GM12878 (cell line): ENCODE data around the gene KIAA0319L. TPM values are rescaled to one million over a fixed set of nuclear protein-coding genes. Genes with fewer than 3 reads are reported as not detected.

Source experiments
- BACH1 ChIP-seq: fragments of 450-650 bp; IDR thresholded peaks from 2 replicates; pipeline ENCODE4 v1.6.1; 2017; ENCODE audit warnings: mild to moderate bottlenecking, borderline replicate concordance
- BCL11A ChIP-seq: IDR thresholded peaks from 2 replicates; pipeline ENCODE4 v1.6.1; 2011; ENCODE audit warnings: low read depth, low read length
- BHLHE40 ChIP-seq, 2 experiments: fragments of 450-650 bp in 1 of 2; IDR thresholded peaks; 2 replicates each; pipeline ENCODE4 v1.6.1; 2011 to 2017; ENCODE audit warnings: low read depth in 2 of 2, borderline replicate concordance in 1 of 2, improper control_type of control experiment in 1 of 2, low read length in 1 of 2, mild to moderate bottlenecking in 1 of 2
- CREB1 ChIP-seq: IDR thresholded peaks from 2 replicates; pipeline ENCODE4 v1.6.1; 2012; ENCODE audit warnings: low read depth, mild to moderate bottlenecking, inconsistent platforms
- CREM ChIP-seq: IDR thresholded peaks from 2 replicates; pipeline ENCODE4 v1.6.1; 2014; ENCODE audit warnings: antibody characterized with exemption, low read depth
- FOXK2 ChIP-seq: fragments of 450-650 bp; IDR thresholded peaks from 2 replicates; pipeline ENCODE4 v1.6.1; 2017; ENCODE audit warnings: mild to moderate bottlenecking, moderate library complexity
- HDAC2 ChIP-seq: fragments of 200-600 bp; sonication (generic); IDR thresholded peaks from 2 replicates; pipeline ENCODE4 v1.6.1; 2017
- HDGF ChIP-seq: fragments of 450-650 bp; IDR thresholded peaks from 2 replicates; pipeline ENCODE4 v1.6.1; 2016; ENCODE audit warnings: antibody characterized with exemption
- NFYB ChIP-seq: IDR thresholded peaks from 2 replicates; pipeline ENCODE4 v1.6.1; 2011; ENCODE audit warnings: low read depth, mild to moderate bottlenecking, low read length, improper control_type of control experiment, moderate library complexity; ENCODE audit not compliant: insufficient read depth
- SIN3A ChIP-seq: IDR thresholded peaks from 2 replicates; pipeline ENCODE4 v1.6.1; 2012; ENCODE audit warnings: low read depth, low read length, improper control_type of control experiment
- STAT3 ChIP-seq: IDR thresholded peaks from 2 replicates; pipeline ENCODE4 v1.6.1; 2011; ENCODE audit warnings: low read depth, low read length, improper control_type of control experiment
- SUPT20H ChIP-seq: IDR thresholded peaks from 2 replicates; pipeline ENCODE4 v1.6.1; 2011; ENCODE audit warnings: low read depth, mild to moderate bottlenecking, low read length, moderate library complexity, borderline replicate concordance; ENCODE audit not compliant: control insufficient read depth
- YBX1 ChIP-seq: fragments of 450-650 bp; IDR thresholded peaks from 2 replicates; pipeline ENCODE4 v1.6.1; 2016; ENCODE audit warnings: antibody characterized with exemption
- polyA plus RNA-seq, 11 experiments: library from polyadenylated mRNA; depleted of rRNA in 4 of 11; unstranded in 6 of 11; stranded (reverse) in 5 of 11; fragments of >200 nt; fragmentation: Nextera tagmentation in 4 of 11; fragmentation: Illumina TruSeq in 1 of 11; extraction: Ambion mirVana in 4 of 11; extraction: Trizol in 1 of 11; gene quantifications; 1 replicate in 1 of 11; 2 replicates in 10 of 11; pipeline versions ENCODE4 v1.2.1 to v1.2.3, GENCODE V29; 2011 to 2016; ENCODE audit warnings: inconsistent platforms in 2 of 11, missing spikeins in 2 of 11, low read depth in 1 of 11
- total RNA-seq, 4 experiments: library from RNA; depleted of rRNA in 3 of 4; stranded (reverse); fragments of >200 nt in 3 of 4; fragmentation: Illumina TruSeq in 1 of 4; extraction: Trizol in 1 of 4; gene quantifications; 2 replicates each; pipeline versions ENCODE4 v1.2.1 to v1.2.3, GENCODE V29; 2013 to 2021
- TF ChIP-seq, protein P1 (sequence below): fragments of 450-650 bp; IDR thresholded peaks from 2 replicates; pipeline ENCODE4 v1.6.1; 2018; ENCODE audit warnings: borderline replicate concordance, mild to moderate bottlenecking; ENCODE audit not compliant: partially characterized antibody
- TF ChIP-seq, protein P2 (sequence below): fragments of 450-650 bp; IDR thresholded peaks from 2 replicates; pipeline ENCODE4 v1.6.1; 2017; ENCODE audit warnings: borderline replicate concordance
- TF ChIP-seq, protein P3 (sequence below): fragments of 150-350 bp; IDR thresholded peaks from 2 replicates; pipeline ENCODE4 v1.6.1; 2016; ENCODE audit warnings: low read depth, low read length
- TF ChIP-seq, protein P4 (sequence below): fragments of 450-650 bp; formaldehyde crosslinking; IDR thresholded peaks from 2 replicates; pipeline ENCODE4 v1.5.0; 2022; ENCODE audit warnings: mild to moderate bottlenecking, missing genetic modification characterization

KIAA0319L gene
- total and polyA plus RNA-seq, 10 of the 15 experiments (the other 5 are each of a cell fraction or from before 2014, with no cell fraction given) = 2.6 to 57.8 (median 25.4) TPM

DNA sequence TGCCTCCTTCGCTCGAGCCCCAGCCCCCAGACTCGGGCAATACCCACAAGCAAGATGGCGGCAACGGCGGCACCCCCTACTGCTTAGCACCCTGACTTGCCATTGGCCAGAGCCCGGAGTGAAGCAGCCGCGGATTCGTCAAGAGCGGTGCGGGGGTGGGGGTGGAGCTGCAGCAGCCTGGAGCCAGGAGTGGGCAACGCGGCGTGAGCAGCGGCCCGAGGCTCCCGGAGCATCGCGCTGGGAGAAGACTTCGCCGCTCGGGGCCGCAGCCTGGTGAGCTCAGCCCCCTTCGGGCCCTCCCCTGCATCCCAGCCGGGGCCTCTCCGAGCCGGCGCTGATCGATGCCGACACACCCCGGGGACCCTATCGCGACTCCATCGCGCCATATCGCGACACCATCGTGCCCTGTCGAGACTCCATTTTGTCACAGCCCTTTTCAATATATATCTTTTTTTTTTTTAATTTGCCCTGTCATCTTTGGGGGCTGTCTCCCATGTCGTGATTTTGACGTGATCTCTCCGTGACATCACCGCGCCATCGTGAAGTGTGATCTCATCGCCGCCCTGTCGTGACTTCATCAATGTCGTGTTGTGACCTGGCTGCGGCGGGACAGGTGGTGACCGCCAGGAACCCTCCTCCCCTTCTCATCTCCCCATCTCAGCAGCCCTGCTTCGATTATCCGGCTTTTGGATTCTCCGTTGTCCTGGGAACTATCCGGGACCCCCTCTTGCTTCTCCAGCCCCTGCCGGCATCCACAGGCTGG lies 589 bp upstream of the KIAA0319L start, which contains the start of gene NCDN (continued):
- TF ChIP-seq CREB1 = peak; percentile 60
- no peak for TF ChIP-seq SUPT20H
- peak; percentile 100 for TF ChIP-seq BACH1
- no peak for TF ChIP-seq STAT3
- TF ChIP-seq, protein P1, sequence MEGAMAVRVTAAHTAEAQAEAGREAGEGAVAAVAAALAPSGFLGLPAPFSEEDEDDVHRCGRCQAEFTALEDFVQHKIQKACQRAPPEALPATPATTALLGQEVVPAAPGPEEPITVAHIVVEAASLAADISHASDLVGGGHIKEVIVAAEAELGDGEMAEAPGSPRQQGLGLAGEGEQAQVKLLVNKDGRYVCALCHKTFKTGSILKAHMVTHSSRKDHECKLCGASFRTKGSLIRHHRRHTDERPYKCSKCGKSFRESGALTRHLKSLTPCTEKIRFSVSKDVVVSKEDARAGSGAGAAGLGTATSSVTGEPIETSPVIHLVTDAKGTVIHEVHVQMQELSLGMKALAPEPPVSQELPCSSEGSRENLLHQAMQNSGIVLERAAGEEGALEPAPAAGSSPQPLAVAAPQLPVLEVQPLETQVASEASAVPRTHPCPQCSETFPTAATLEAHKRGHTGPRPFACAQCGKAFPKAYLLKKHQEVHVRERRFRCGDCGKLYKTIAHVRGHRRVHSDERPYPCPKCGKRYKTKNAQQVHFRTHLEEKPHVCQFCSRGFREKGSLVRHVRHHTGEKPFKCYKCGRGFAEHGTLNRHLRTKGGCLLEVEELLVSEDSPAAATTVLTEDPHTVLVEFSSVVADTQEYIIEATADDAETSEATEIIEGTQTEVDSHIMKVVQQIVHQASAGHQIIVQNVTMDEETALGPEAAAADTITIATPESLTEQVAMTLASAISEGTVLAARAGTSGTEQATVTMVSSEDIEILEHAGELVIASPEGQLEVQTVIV = no peak
- TF ChIP-seq, protein P2, sequence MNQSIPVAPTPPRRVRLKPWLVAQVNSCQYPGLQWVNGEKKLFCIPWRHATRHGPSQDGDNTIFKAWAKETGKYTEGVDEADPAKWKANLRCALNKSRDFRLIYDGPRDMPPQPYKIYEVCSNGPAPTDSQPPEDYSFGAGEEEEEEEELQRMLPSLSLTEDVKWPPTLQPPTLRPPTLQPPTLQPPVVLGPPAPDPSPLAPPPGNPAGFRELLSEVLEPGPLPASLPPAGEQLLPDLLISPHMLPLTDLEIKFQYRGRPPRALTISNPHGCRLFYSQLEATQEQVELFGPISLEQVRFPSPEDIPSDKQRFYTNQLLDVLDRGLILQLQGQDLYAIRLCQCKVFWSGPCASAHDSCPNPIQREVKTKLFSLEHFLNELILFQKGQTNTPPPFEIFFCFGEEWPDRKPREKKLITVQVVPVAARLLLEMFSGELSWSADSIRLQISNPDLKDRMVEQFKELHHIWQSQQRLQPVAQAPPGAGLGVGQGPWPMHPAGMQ = no peak
- TF ChIP-seq HDGF = no peak
- TF ChIP-seq NFYB = peak; percentile 91
- TF ChIP-seq BHLHE40 (IDR thresholded peaks at IDR 0.05; ENCODE audit: borderline replicate concordance in 1 of 2, low read depth in 2 of 2, low read length in 1 of 2) = peak in 1 of 2 experiments; percentile 73; a peak in 2 of 4 replicates
- no peak for TF ChIP-seq BCL11A
- 0 out of 2 replicates have a peak, but pooled peaks have one; percentile 44 for TF ChIP-seq YBX1
- 0 out of 2 replicates have a peak, but pooled peaks have one; percentile 62 for TF ChIP-seq SIN3A
- TF ChIP-seq HDAC2 = no peak
- TF ChIP-seq FOXK2 = no peak
- TF ChIP-seq, protein P3, sequence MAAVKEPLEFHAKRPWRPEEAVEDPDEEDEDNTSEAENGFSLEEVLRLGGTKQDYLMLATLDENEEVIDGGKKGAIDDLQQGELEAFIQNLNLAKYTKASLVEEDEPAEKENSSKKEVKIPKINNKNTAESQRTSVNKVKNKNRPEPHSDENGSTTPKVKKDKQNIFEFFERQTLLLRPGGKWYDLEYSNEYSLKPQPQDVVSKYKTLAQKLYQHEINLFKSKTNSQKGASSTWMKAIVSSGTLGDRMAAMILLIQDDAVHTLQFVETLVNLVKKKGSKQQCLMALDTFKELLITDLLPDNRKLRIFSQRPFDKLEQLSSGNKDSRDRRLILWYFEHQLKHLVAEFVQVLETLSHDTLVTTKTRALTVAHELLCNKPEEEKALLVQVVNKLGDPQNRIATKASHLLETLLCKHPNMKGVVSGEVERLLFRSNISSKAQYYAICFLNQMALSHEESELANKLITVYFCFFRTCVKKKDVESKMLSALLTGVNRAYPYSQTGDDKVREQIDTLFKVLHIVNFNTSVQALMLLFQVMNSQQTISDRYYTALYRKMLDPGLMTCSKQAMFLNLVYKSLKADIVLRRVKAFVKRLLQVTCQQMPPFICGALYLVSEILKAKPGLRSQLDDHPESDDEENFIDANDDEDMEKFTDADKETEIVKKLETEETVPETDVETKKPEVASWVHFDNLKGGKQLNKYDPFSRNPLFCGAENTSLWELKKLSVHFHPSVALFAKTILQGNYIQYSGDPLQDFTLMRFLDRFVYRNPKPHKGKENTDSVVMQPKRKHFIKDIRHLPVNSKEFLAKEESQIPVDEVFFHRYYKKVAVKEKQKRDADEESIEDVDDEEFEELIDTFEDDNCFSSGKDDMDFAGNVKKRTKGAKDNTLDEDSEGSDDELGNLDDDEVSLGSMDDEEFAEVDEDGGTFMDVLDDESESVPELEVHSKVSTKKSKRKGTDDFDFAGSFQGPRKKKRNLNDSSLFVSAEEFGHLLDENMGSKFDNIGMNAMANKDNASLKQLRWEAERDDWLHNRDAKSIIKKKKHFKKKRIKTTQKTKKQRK = no peak
- TF ChIP-seq, protein P4, sequence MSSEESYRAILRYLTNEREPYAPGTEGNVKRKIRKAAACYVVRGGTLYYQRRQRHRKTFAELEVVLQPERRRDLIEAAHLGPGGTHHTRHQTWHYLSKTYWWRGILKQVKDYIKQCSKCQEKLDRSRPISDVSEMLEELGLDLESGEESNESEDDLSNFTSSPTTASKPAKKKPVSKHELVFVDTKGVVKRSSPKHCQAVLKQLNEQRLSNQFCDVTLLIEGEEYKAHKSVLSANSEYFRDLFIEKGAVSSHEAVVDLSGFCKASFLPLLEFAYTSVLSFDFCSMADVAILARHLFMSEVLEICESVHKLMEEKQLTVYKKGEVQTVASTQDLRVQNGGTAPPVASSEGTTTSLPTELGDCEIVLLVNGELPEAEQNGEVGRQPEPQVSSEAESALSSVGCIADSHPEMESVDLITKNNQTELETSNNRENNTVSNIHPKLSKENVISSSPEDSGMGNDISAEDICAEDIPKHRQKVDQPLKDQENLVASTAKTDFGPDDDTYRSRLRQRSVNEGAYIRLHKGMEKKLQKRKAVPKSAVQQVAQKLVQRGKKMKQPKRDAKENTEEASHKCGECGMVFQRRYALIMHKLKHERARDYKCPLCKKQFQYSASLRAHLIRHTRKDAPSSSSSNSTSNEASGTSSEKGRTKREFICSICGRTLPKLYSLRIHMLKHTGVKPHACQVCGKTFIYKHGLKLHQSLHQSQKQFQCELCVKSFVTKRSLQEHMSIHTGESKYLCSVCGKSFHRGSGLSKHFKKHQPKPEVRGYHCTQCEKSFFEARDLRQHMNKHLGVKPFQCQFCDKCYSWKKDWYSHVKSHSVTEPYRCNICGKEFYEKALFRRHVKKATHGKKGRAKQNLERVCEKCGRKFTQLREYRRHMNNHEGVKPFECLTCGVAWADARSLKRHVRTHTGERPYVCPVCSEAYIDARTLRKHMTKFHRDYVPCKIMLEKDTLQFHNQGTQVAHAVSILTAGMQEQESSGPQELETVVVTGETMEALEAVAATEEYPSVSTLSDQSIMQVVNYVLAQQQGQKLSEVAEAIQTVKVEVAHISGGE (CRISPR knock-in tag) = no peak
- peak; percentile 75 for TF ChIP-seq CREM
